Kidney (tissue), 14 donors: ENCODE measurements around the gene BDH1. TPM values are rescaled to one million over a fixed set of nuclear protein-coding genes. Genes with fewer than 3 reads are reported as not detected.

ENCODE experiments used
- DNase-seq, 5 donors: peaks; one replicate each; pipeline ENCODE4 v3.0.0-alpha.2; 2013 to 2020
- FAIRE-seq: peaks from 2 replicates; lab custom pipeline; 2012; peaks lifted over from hg19 to GRCh38; lab: Jason Lieb, UNC
- H3K27ac ChIP-seq, 2 donors: one replicate each; pipeline ENCODE4 v1.7.0; 2013; ENCODE audit warnings: low read depth in 2 of 2, low read length in 2 of 2, inconsistent platforms in 1 of 2
- H3K27me3 ChIP-seq: one replicate; pipeline ENCODE4 v1.7.1; 2013; ENCODE audit warnings: low read length, inconsistent platforms; ENCODE audit not compliant: control insufficient read depth, insufficient read depth
- H3K36me3 ChIP-seq, 3 donors: one replicate each; pipeline versions ENCODE4 v1.7.0 to v1.7.1; 2013; ENCODE audit warnings: low read length in 3 of 3, control low read depth in 1 of 3, inconsistent platforms in 1 of 3; ENCODE audit not compliant: insufficient read depth in 3 of 3, control insufficient read depth in 2 of 3
- H3K4me1 ChIP-seq, 3 donors: one replicate each; pipeline versions ENCODE4 v1.7.0 to v1.7.1; 2013; ENCODE audit warnings: low read length in 3 of 3, inconsistent platforms in 1 of 3, low read depth in 1 of 3; ENCODE audit not compliant: control insufficient read depth in 2 of 3, insufficient read depth in 2 of 3
- H3K4me3 ChIP-seq, 3 donors: one replicate each; pipeline versions ENCODE4 v1.7.0 to v1.8.1; 2013; ENCODE audit warnings: low read length in 3 of 3, control low read depth in 1 of 3, inconsistent platforms in 1 of 3
- H3K9ac ChIP-seq, 3 donors: one replicate each; pipeline versions ENCODE4 v1.7.0 to v1.7.1; 2013; ENCODE audit warnings: low read length in 3 of 3, control low read depth in 1 of 3, inconsistent platforms in 1 of 3
- H3K9me3 ChIP-seq, 3 donors: one replicate each; pipeline versions ENCODE4 v1.7.0 to v1.7.1; 2013; ENCODE audit warnings: low read length in 3 of 3, control low read depth in 1 of 3, inconsistent platforms in 1 of 3; ENCODE audit not compliant: control insufficient read depth in 2 of 3, insufficient read depth in 1 of 3
- intact Hi-C: fragments of 100-400 bp; cut with DNase I; formaldehyde crosslinking; loops from one replicate; pipeline ENCODE4 v1.11.1; 2022
- polyA plus RNA-seq: library from polyadenylated mRNA; stranded (reverse); fragments of 350-450 nt; fragmentation: Illumina TruSeq; extraction: RNeasy Lipid Tissue Mini Kit (QIAGEN cat#74804); gene quantifications from one replicate; pipeline ENCODE4 v1.2.3, GENCODE V29; 2014; ENCODE audit warnings: low read depth, low replicate concordance; ENCODE audit not compliant: insufficient read depth
- total RNA-seq: library from RNA; stranded (reverse); fragmentation: NEBNext Ultra II Directional; extraction: Animal tissue kit (Norgen Biotek cat#: 25700); gene quantifications from one replicate; pipeline ENCODE4 v1.2.1, GENCODE V29; 2021
- TF ChIP-seq, protein P1 (sequence below): IDR thresholded peaks from 3 replicates; pipeline ENCODE4 v1.5.1; 2012; ENCODE audit warnings: mild to moderate bottlenecking, moderate library complexity, borderline replicate concordance; ENCODE audit not compliant: insufficient read depth; ENCODE audit errors: extremely low read depth
- donor health status: control.
- donor health status: control.
- donor health status: control.
- donor health status: control.
- donor health status: control.
- donor health status: DM: yes; HTN: yes; CAD: no.
- donor health status: Normal renal cell carcinoma (clear cell type).

Gene BDH1
- total and polyA plus RNA-seq, 2 donors from 2014 or later, result 21.2 to 49.6 TPM

DNA sequence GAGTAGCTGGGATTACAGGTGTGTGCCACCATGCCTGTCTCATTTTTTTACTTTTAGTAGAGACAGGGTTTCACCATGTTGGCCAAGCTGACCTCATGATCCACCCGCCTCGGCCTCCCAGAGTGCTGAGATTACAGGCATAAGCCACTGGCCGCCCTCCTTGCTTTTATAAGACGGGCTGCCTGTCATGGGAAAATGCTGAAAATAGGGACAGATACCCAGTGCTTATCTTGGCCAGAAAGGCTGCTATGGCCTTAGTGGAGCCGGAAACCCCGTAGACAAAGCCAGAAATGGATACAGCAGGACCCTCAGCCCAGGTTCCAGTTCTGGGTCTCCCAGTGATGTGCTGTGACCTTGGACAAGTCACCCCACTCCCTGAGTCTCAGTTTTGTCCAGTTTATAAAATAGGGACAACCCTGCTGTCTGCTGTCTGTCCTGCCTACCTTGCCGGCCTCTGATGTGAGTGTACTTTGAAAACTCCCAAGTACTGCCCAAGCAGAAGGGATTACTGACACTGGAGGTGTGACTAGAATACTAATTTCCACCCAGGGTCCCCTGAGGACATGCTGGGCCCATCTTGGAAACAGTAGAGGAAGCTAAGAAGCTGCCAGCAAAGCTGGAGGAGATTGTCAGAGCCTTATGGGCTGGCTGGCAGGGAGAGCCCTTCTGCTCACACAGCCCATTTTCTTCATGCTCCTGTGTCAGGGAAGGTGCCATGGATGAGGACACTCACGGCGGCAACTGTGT lies 59.6 kb downstream of the BDH1 start:
- intact Hi-C loops, result no loop called here
- no peaks in the 10 kb centered on the region for H3K27me3 ChIP-seq
- no peak overlapping the region for H3K27ac ChIP-seq
- H3K9me3 ChIP-seq, result no peaks in the 10 kb centered on the region
- DNase-seq (peak in 3 of 5 donors; percentile 40 to 62 (median 55)), FAIRE-seq (no peak)
- H3K4me1 ChIP-seq, result peaks cover 0 to 2% (median 0%) of the 10 kb centered on the region in 3 donors
- H3K4me3 ChIP-seq, result no peak overlapping the region
- no peak overlapping the region for H3K9ac ChIP-seq
- TF ChIP-seq, protein P1, sequence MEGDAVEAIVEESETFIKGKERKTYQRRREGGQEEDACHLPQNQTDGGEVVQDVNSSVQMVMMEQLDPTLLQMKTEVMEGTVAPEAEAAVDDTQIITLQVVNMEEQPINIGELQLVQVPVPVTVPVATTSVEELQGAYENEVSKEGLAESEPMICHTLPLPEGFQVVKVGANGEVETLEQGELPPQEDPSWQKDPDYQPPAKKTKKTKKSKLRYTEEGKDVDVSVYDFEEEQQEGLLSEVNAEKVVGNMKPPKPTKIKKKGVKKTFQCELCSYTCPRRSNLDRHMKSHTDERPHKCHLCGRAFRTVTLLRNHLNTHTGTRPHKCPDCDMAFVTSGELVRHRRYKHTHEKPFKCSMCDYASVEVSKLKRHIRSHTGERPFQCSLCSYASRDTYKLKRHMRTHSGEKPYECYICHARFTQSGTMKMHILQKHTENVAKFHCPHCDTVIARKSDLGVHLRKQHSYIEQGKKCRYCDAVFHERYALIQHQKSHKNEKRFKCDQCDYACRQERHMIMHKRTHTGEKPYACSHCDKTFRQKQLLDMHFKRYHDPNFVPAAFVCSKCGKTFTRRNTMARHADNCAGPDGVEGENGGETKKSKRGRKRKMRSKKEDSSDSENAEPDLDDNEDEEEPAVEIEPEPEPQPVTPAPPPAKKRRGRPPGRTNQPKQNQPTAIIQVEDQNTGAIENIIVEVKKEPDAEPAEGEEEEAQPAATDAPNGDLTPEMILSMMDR, result no peak
- H3K36me3 ChIP-seq, result no peaks in the 10 kb centered on the region

- H3K27me3 ChIP-seq, result no peaks in the 10 kb centered on the region
- no peaks in the 10 kb centered on the region for H3K36me3 ChIP-seq
- no peak overlapping the region for H3K27ac ChIP-seq
- H3K4me1 ChIP-seq, result peaks cover 0 to 2% (median 0%) of the 10 kb centered on the region in 3 donors
- TF ChIP-seq, protein P1, result no peak
- FAIRE-seq, result no peak
- no peak overlapping the region for H3K4me3 ChIP-seq
- intact Hi-C loops, result no loop called here
- H3K9me3 ChIP-seq, result no peaks in the 10 kb centered on the region
- DNase-seq, result no peak
- no peak overlapping the region for H3K9ac ChIP-seq
Observed at GRCh38 chr3:197495499-197495898, 60.3 kb downstream of the BDH1 start.

DNA sequence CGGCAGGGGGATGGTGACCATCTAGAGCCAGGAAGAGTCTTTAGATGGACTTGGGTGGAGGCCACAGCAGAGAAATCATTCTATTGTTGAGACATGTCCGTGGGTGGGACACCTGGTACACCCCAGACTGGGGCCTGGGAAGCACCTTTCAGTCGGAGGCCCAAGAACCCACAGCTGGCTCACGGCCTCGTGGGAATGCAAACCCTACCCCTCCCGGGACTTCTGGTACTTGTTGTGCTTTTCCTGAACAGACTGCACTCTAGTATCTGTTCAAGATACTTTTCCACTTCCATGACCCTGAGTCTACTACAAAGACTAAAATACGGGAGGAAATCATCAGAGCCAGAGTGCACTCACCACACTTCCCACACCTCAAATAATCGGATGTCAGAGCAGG lies 60.7 kb downstream of the BDH1 start:
- no peaks in the 10 kb centered on the region for H3K9me3 ChIP-seq
- H3K27me3 ChIP-seq, result no peaks in the 10 kb centered on the region
- H3K27ac ChIP-seq, result no peak overlapping the region
- H3K9ac ChIP-seq, result no peak overlapping the region
- peaks cover 0 to 2% (median 0%) of the 10 kb centered on the region in 3 donors for H3K4me1 ChIP-seq
- TF ChIP-seq, protein P1, result no peak
- H3K36me3 ChIP-seq, result no peaks in the 10 kb centered on the region
- DNase-seq, result no peak
- no peak overlapping the region for H3K4me3 ChIP-seq
- intact Hi-C loops, result no loop called here
- no peak for FAIRE-seq
